ENCODE results near the gene EEIG1. TPM values are rescaled to one million over a fixed set of nuclear protein-coding genes. Genes with fewer than 3 reads are reported as not detected.
"Not testable (repeated sequence)": the region's sequence is repeated elsewhere in the genome, so short reads cannot be mapped to it uniquely, and the experiment has no call there.

EEIG1 gene
- 49.1 TPM for total RNA-seq

- peaks cover 79% of the 10 kb centered on the region for H3K4me1 ChIP-seq (ENCODE audit: insufficient read depth, low read length)
- no peaks in the 10 kb centered on the region for H3K27me3 ChIP-seq (ENCODE audit: insufficient read depth, low read length)
- H3K9me3 ChIP-seq (ENCODE audit: low read depth, low read length) = no peaks in the 10 kb centered on the region
- H3K4me3 ChIP-seq (ENCODE audit: low read length) = peak within 1 kb of the TSS; percentile 62
Observed at GRCh38 chr9:127980706-127981558, at the start of gene EEIG1. TSS of gene EEIG1 (minus strand) at chr9:127980989. CDS start at chr9:127980137, 852 bp downstream.

- Histone ChIP-seq H3K27me3 (ENCODE audit: insufficient read depth, low read length) (no peaks in the 10 kb centered on the region), H3K4me3 (ENCODE audit: low read length) (no peak overlapping the region), H3K9me3 (ENCODE audit: low read depth, low read length) (no peaks in the 10 kb centered on the region), H3K4me1 (ENCODE audit: insufficient read depth, low read length) (peaks cover 97% of the 10 kb centered on the region)
Observed at GRCh38 chr9:128027705-128028104, 46.9 kb upstream of the EEIG1 start.

- Histone ChIP-seq H3K4me1 (ENCODE audit: insufficient read depth, low read length) (peaks cover 99% of the 10 kb centered on the region), H3K4me3 (ENCODE audit: low read length) (no peak overlapping the region)
Observed at GRCh38 chr9:128026773-128027541, 46.2 kb upstream of the EEIG1 start.

GRCh38 chr9:128026255-128026772 is 45.5 kb upstream of the EEIG1 start:
- no peaks in the 10 kb centered on the region for H3K27me3 ChIP-seq (ENCODE audit: insufficient read depth, low read length)
- H3K9me3 ChIP-seq (ENCODE audit: low read depth, low read length) = no peaks in the 10 kb centered on the region
- H3K4me1 ChIP-seq (ENCODE audit: insufficient read depth, low read length) = peaks cover 98% of the 10 kb centered on the region
- H3K4me3 ChIP-seq (ENCODE audit: low read length) = no peak overlapping the region

More at GRCh38 chr9:128026773-128027541, 46.2 kb upstream of the EEIG1 start:
- no peaks in the 10 kb centered on the region for H3K9me3 ChIP-seq (ENCODE audit: low read depth, low read length)
- no peaks in the 10 kb centered on the region for H3K27me3 ChIP-seq (ENCODE audit: insufficient read depth, low read length)

GRCh38 chr9:128025736-128026135 is 44.9 kb upstream of the EEIG1 start:
- H3K27me3 ChIP-seq (ENCODE audit: insufficient read depth, low read length) = no peaks in the 10 kb centered on the region
- H3K9me3 ChIP-seq (ENCODE audit: low read depth, low read length) = no peaks in the 10 kb centered on the region
- peaks cover 92% of the 10 kb centered on the region for H3K4me1 ChIP-seq (ENCODE audit: insufficient read depth, low read length)
- no peak overlapping the region for H3K4me3 ChIP-seq (ENCODE audit: low read length)

- H3K27me3 ChIP-seq (ENCODE audit: insufficient read depth, low read length) = no peaks in the 10 kb centered on the region
- H3K4me3 ChIP-seq (ENCODE audit: low read length) = no peak overlapping the region
- no peaks in the 10 kb centered on the region for H3K9me3 ChIP-seq (ENCODE audit: low read depth, low read length)
- H3K4me1 ChIP-seq (ENCODE audit: insufficient read depth, low read length) = peaks cover 83% of the 10 kb centered on the region
Observed at GRCh38 chr9:128024761-128025308, 44.0 kb upstream of the EEIG1 start.

- peaks cover 73% of the 10 kb centered on the region for H3K4me1 ChIP-seq (ENCODE audit: insufficient read depth, low read length)
- H3K27me3 ChIP-seq (ENCODE audit: insufficient read depth, low read length); H3K9me3 ChIP-seq (ENCODE audit: low read depth, low read length); H3K4me3 ChIP-seq (ENCODE audit: low read length): not testable (repeated sequence)
Observed at GRCh38 chr9:128023671-128024070, 42.9 kb upstream of the EEIG1 start.

- Histone ChIP-seq H3K27me3 (ENCODE audit: insufficient read depth, low read length) (no peaks in the 10 kb centered on the region), H3K4me1 (ENCODE audit: insufficient read depth, low read length) (peaks cover 65% of the 10 kb centered on the region), H3K9me3 (ENCODE audit: low read depth, low read length) (no peaks in the 10 kb centered on the region), H3K4me3 (ENCODE audit: low read length) (no peak overlapping the region)
Observed at GRCh38 chr9:128022886-128023285, 42.1 kb upstream of the EEIG1 start.

GRCh38 chr9:128021098-128021497 is 40.3 kb upstream of the EEIG1 start:
- no peak overlapping the region for H3K4me3 ChIP-seq (ENCODE audit: low read length)
- H3K27me3 ChIP-seq (ENCODE audit: insufficient read depth, low read length) = no peaks in the 10 kb centered on the region
- no peaks in the 10 kb centered on the region for H3K9me3 ChIP-seq (ENCODE audit: low read depth, low read length)
- peaks cover 47% of the 10 kb centered on the region for H3K4me1 ChIP-seq (ENCODE audit: insufficient read depth, low read length)

- H3K4me1 ChIP-seq (ENCODE audit: insufficient read depth, low read length) = peaks cover 43% of the 10 kb centered on the region
- no peaks in the 10 kb centered on the region for H3K27me3 ChIP-seq (ENCODE audit: insufficient read depth, low read length)
- no peak overlapping the region for H3K4me3 ChIP-seq (ENCODE audit: low read length)
- H3K9me3 ChIP-seq (ENCODE audit: low read depth, low read length) = no peaks in the 10 kb centered on the region
Observed at GRCh38 chr9:128020692-128021091, 39.9 kb upstream of the EEIG1 start.

GRCh38 chr9:128015696-128016095 is 34.9 kb upstream of the EEIG1 start:
- Histone ChIP-seq H3K9me3 (ENCODE audit: low read depth, low read length) (no peaks in the 10 kb centered on the region), H3K4me3 (ENCODE audit: low read length) (no peak overlapping the region), H3K4me1 (ENCODE audit: insufficient read depth, low read length) (peaks cover 9% of the 10 kb centered on the region), H3K27me3 (ENCODE audit: insufficient read depth, low read length) (no peaks in the 10 kb centered on the region)

- H3K4me3 ChIP-seq (ENCODE audit: low read length) = no peak overlapping the region
- H3K27me3 ChIP-seq (ENCODE audit: insufficient read depth, low read length) = no peaks in the 10 kb centered on the region
- no peaks in the 10 kb centered on the region for H3K9me3 ChIP-seq (ENCODE audit: low read depth, low read length)
- H3K4me1 ChIP-seq (ENCODE audit: insufficient read depth, low read length) = peaks cover 47% of the 10 kb centered on the region
Observed at GRCh38 chr9:128011071-128011817, 30.5 kb upstream of the EEIG1 start.

- H3K4me3 ChIP-seq (ENCODE audit: low read length) = no peak overlapping the region
- peaks cover 63% of the 10 kb centered on the region for H3K4me1 ChIP-seq (ENCODE audit: insufficient read depth, low read length)
- H3K27me3 ChIP-seq (ENCODE audit: insufficient read depth, low read length) = no peaks in the 10 kb centered on the region
- H3K9me3 ChIP-seq (ENCODE audit: low read depth, low read length) = no peaks in the 10 kb centered on the region
Observed at GRCh38 chr9:128009639-128010038, 28.9 kb upstream of the EEIG1 start.

- no peaks in the 10 kb centered on the region for H3K27me3 ChIP-seq (ENCODE audit: insufficient read depth, low read length)
- H3K4me1 ChIP-seq (ENCODE audit: insufficient read depth, low read length) = peaks cover 63% of the 10 kb centered on the region
- no peak overlapping the region for H3K4me3 ChIP-seq (ENCODE audit: low read length)
- no peaks in the 10 kb centered on the region for H3K9me3 ChIP-seq (ENCODE audit: low read depth, low read length)
Observed at GRCh38 chr9:128008171-128008570, 27.4 kb upstream of the EEIG1 start.
